ENCODE data around the gene PAPSS1.
"Not testable (repeated sequence)": the region's sequence is repeated elsewhere in the genome, so short reads cannot be mapped to it uniquely, and the experiment has no call there.

The PAPSS1 gene

DNA sequence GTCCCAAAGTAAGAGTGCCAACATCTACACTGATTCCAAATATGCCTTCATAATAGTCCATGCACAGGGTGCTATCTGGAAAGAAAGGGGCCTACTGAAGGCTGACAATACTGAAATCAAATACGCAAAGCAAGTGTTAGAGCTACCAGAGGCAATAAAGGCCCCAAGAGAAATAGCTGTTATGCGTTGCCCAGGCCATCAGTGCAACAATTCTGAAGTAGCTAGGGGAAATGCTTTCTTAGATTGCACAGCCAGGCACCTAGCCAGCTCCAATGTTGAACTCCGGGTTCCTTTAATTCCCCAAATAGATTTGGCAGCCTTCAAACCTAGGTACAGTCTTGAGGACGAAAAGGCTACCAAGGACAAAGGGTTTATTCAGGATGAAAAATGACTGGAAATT is 17.4 kb upstream of the PAPSS1 start:
- no peak for TF ChIP-seq ZFX (IDR thresholded peaks at IDR 0.05; ENCODE audit: borderline replicate concordance)
- TF ChIP-seq, protein P1, sequence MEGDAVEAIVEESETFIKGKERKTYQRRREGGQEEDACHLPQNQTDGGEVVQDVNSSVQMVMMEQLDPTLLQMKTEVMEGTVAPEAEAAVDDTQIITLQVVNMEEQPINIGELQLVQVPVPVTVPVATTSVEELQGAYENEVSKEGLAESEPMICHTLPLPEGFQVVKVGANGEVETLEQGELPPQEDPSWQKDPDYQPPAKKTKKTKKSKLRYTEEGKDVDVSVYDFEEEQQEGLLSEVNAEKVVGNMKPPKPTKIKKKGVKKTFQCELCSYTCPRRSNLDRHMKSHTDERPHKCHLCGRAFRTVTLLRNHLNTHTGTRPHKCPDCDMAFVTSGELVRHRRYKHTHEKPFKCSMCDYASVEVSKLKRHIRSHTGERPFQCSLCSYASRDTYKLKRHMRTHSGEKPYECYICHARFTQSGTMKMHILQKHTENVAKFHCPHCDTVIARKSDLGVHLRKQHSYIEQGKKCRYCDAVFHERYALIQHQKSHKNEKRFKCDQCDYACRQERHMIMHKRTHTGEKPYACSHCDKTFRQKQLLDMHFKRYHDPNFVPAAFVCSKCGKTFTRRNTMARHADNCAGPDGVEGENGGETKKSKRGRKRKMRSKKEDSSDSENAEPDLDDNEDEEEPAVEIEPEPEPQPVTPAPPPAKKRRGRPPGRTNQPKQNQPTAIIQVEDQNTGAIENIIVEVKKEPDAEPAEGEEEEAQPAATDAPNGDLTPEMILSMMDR (IDR thresholded peaks at IDR 0.05), result no peak
- H3K27ac ChIP-seq, result no peak overlapping the region

DNA sequence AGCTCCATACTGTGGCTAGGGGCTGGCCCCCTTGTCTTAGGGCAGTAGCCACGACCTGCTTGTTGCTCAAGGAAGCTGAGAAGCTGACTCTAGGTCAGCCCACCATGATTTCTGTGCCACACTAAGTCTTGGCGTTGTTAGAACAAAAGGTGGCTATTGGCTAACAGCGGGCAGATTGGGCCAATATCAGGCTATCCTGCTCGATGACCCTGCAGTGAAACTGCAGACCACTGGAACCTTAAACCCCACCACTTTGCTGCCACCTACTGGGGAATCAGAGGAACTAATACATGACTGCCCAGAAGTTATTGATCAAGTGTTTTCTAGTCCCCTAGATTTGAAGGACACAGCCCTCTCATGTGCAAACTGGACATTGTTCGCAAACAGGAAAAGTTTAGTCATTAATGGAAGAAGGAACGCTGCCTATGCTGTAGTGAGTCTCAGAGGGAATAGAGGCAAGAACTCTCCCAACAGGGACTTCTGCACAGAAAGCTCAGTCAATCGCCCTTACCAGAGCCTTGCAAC is 17.0 kb upstream of the PAPSS1 start:
- H3K27ac ChIP-seq, result no peak overlapping the region
- TF ChIP-seq ZFX (IDR thresholded peaks at IDR 0.05; ENCODE audit: borderline replicate concordance), result no peak
- TF ChIP-seq, protein P1 (IDR thresholded peaks at IDR 0.05), result peak; percentile 86

DNA sequence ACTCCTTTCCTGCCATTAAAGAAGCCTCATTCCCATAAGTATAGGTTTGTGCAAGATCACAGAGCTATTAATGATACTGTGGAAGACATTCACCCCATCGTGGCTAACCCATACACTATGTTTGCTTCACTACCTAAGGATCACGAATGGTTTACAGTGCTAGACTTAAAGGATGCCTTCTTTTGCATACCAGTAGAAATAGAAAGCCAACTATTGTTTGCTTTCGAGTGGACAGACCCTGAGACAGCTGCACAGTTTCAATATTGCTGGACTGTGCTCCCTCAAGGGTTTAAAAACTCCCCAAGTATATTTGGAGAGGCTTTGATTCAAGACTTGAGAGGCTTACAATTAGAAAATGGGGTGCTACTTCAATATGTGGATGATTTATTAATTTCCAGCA is 16.0 kb upstream of the PAPSS1 start:
- TF ChIP-seq ZFX (IDR thresholded peaks at IDR 0.05; ENCODE audit: borderline replicate concordance), result no peak
- TF ChIP-seq, protein P1 (IDR thresholded peaks at IDR 0.05), result no peak
- H3K27ac ChIP-seq, result no peak overlapping the region

DNA sequence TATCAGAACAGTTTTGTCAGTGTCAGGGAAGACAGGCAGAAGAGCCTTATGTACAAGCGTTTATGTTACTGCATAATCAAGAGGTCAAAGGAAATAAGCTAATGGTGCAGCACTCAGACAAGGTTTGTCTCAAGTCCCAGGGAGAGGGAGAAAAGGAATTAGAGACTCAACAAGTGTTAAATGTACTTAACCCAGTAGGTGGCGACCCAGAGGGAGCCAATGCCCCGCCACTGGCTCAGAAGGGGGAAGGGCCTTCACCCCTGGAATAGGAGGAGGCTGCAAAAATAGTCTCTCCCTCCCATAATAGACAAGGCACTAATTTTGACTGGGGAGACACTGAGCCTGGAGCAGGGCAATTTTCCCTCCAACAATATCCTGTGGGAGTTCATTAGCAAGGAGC is 14.1 kb upstream of the PAPSS1 start:
- no peak overlapping the region for H3K27ac ChIP-seq
- TF ChIP-seq ZFX (IDR thresholded peaks at IDR 0.05; ENCODE audit: borderline replicate concordance), result no peak
- TF ChIP-seq, protein P1 (IDR thresholded peaks at IDR 0.05), result peak; percentile 48

DNA sequence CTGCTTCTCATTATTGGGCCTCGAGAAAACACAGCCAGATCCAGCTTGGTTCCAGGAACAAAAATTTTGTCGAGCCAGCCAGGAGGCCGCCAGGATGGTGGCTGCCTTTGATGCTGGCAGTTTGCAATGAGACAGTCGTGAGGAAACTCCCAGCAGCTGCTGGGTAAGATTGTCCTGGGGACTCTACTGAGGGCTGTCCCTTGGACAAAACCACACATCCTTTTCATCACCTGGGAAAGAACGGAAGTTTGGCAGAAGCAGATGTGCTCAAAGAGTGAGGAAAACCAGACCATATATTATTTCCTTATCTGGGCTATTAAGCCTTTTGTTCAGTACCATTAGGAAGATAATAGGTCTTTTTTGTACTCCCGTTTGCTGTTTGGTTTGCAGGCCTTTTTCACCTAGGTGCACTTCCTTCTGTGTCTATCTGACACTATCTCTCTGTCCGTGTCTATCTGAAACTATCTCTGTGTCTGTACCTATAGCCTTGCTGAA is 13.4 kb upstream of the PAPSS1 start:
- H3K27ac ChIP-seq, result no peak overlapping the region
- TF ChIP-seq ZFX (IDR thresholded peaks at IDR 0.05; ENCODE audit: borderline replicate concordance), result no peak
- TF ChIP-seq, protein P1 (IDR thresholded peaks at IDR 0.05), result no peak

DNA sequence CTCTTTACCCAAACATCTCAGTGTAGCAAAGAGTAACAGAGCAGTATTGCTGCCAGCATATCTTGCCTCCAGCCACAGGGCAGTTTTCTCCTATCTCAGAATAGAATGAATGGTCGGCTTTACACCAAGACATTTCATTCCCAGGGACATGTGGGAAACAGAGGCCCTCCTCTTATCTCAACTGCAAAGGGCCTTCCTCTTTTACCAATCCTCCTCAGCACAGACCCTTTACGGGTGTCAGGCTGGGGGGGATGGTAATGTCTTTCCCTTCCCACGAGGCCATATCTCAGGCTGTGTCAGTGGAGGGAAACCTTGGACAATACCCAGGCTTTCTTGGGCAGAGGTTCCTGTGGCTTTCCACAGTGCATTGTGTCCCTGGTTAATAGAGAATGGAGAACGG is 9.0 kb upstream of the PAPSS1 start:
- H3K27ac ChIP-seq, result not testable (repeated sequence)

DNA sequence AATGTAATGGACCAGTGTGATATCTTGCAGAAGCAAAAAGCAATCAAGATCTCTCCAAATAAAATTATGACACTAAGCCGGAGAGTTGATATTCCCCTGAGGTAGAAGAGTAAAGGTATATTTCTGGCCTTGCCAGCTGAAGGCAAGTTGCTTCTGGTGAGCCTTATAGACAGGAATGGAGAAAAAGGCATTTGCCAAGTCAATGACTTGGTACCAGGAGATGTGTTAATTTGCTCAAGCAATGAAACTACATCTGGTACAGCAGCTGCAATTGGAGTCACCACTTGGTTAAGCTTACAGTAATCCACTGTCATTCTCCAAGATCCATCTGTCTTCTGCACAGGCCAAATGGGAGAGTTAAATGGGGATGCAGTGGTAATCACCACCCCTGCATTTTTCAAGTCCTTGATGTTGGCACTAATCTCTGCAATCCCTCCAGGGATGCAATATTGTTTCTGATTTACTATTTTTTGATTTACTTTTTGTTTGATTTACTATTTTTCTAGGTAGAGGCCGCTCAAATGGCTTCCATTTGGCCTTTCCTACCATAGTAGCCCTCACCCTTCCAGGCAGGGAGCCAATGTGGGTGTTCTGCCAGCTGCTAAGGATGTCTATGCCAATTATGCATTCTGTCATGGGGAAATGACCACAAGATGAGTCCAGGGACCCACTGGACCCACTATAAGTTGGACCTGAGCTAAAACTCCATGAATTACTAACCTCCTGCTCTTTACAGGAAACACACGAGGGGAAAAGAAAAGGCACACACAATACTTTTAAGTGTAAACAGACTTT is 6.3 kb upstream of the PAPSS1 start:
- not testable (repeated sequence) for H3K27ac ChIP-seq

DNA sequence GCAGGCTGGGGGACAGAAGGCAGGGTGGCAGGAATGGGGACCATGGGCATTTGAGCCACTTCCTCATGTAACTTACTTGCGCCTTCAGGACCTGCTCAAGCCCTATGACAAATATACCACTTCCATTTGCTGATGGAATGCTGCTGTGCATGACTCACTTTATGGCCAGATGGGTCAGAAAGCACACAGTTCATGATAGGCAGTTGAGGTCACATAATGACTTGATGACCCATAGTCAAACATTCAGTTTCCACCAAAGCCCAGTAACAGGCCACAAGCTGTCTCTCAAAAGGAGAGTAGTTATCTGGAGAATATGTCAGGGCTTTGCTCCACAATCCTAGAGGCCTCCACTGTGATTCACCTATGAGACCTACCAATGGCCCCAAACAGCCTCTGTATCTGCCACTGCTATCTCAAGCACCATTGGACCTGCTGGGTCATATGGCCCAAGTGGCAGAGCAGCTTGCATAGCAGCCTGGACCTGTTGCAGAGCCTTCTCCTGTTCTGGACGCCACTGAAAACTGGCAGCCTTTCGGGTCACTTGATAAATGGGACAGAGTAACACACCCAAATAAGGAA is 5.3 kb upstream of the PAPSS1 start:
- TF ChIP-seq, protein P1 (IDR thresholded peaks at IDR 0.05), result no peak
- TF ChIP-seq ZFX (IDR thresholded peaks at IDR 0.05; ENCODE audit: borderline replicate concordance), result no peak
- H3K27ac ChIP-seq, result no peak overlapping the region

DNA sequence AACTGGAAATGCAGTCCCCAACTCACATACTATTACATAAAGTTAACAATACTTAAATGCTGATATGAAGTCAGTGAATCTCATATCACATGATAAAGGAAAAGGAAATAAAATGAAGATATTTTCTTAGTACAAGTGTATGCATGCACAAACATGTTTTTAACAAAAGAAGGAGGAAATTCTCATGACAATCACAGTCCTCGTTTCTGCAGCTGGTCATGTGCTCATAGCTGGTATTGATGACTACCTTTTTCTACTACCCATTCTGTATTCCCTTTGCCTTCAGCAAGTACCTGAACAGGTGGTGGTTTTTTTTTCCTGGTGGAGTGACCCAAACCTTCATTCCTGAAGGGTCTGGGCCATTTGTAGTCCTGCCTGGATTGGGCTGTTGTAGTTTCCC is 3.3 kb upstream of the PAPSS1 start:
- H3K27ac ChIP-seq, result not testable (repeated sequence)
